BLaER1 treated with 17β-estradiol and CSF1 and Interleukin-3, amounts not matched to agents 10 nM and 100 nM (cell line): ENCODE measurements around the gene IGSF5.
"Not testable (repeated sequence)": the region's sequence is repeated elsewhere in the genome, so short reads cannot be mapped to it uniquely, and the experiment has no call there.

Experiments used
- H3K27ac ChIP-seq, 11 experiments: shearing (Covaris generic); formaldehyde crosslinking; 2 replicates each; pipeline ENCODE4 v1.8.1; 2022
- H3K27me3 ChIP-seq, 11 experiments: shearing (Covaris generic); formaldehyde crosslinking; 2 replicates each; pipeline ENCODE4 v1.8.1; 2022
- H3K36me3 ChIP-seq, 11 experiments: shearing (Covaris generic); formaldehyde crosslinking; 2 replicates each; pipeline ENCODE4 v1.8.1; 2022
- H3K4me1 ChIP-seq, 10 experiments: shearing (Covaris generic); formaldehyde crosslinking; 2 replicates each; pipeline ENCODE4 v1.8.1; 2022
- H3K4me2 ChIP-seq, 11 experiments: shearing (Covaris generic); formaldehyde crosslinking; 2 replicates each; pipeline ENCODE4 v1.8.1; 2022
- H3K4me3 ChIP-seq, 10 experiments: shearing (Covaris generic); formaldehyde crosslinking; 2 replicates each; pipeline ENCODE4 v1.8.1; 2022
- H3K9ac ChIP-seq, 11 experiments: shearing (Covaris generic); formaldehyde crosslinking; 2 replicates each; pipeline ENCODE4 v1.8.1; 2022
- H3K9me3 ChIP-seq, 11 experiments: shearing (Covaris generic); formaldehyde crosslinking; replicated peaks in 1 of 11; 2 replicates each; pipeline ENCODE4 v1.8.1; 2022
- H4K20me1 ChIP-seq, 11 experiments: shearing (Covaris generic); formaldehyde crosslinking; 2 replicates each; pipeline ENCODE4 v1.8.1; 2022
- Cebpa-rat ChIP-seq, 11 experiments: shearing (Covaris generic); IDR thresholded peaks; 2 replicates each; pipeline ENCODE4 v1.8.1; 2022

IGSF5 gene

DNA sequence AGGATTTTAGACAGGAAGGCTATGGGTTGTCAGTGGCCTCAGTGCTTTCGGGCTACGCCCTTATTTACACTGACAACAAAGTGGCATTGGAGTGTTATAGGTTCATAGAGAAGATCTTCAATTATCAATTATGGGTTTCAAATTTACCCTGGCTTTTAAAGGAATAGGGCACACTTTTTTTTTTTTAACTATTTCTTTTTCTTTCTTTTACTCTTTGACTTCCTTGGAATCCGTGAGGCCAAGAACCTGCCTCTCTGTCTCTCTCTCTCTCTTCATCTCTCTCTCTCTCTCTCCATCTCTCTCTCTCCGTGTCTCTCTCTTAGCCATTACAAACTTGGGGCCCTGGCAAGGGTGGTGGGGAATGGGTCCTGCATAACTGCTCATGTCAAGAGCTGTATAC, at the start of gene IGSF5:
Gene IGSF5, plus strand, starts transcription at position 301 of the 400 bp plus-strand sequence. CDS start 327 bp downstream, outside the sequence.
- not testable (repeated sequence) for H3K4me2 ChIP-seq, H3K4me1 ChIP-seq, H3K9ac ChIP-seq, H3K36me3 ChIP-seq, H3K9me3 ChIP-seq, H3K4me3 ChIP-seq, H3K27me3 ChIP-seq, H3K27ac ChIP-seq, H4K20me1 ChIP-seq

GRCh38 chr21:39696196-39696595, 48.8 kb upstream of the IGSF5 start:
- Histone ChIP-seq H3K36me3 (no peaks in the 10 kb centered on the region), H3K4me3 (no peak overlapping the region), H3K27ac (no peak overlapping the region), H3K4me2 (no peak overlapping the region), H3K9me3 (no peaks in the 10 kb centered on the region), H3K9ac (no peak overlapping the region), H3K27me3 (no peaks in the 10 kb centered on the region), H3K4me1 (no peaks in the 10 kb centered on the region), H4K20me1 (no peaks in the 10 kb centered on the region)
- no peak for TF ChIP-seq Cebpa-rat (IDR thresholded peaks at IDR 0.05)

DNA sequence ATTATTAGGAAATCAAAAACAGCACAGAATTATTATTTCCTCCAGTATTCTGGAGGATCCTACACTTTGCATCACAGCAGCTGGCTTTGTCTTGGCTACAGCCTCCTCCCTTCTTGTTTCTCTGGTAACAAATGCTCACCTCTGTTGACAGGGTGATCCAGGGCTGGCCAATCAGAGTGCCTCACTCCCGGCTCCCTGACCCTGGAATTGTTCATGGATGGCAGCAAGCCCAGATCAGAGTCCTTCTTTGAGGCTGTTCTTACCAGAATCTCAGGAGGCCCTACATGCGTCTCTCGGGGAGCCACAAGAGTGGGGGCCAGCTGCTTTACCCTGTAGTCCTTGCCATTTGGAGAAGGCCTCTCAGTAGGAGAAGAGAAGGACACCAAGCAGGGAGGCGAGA, 48.4 kb upstream of the IGSF5 start:
- no peak overlapping the region for H3K4me2 ChIP-seq
- H4K20me1 ChIP-seq, result no peaks in the 10 kb centered on the region
- H3K9me3 ChIP-seq, result no peaks in the 10 kb centered on the region
- no peak for TF ChIP-seq Cebpa-rat (IDR thresholded peaks at IDR 0.05)
- no peaks in the 10 kb centered on the region for H3K27me3 ChIP-seq
- H3K4me3 ChIP-seq, result no peak overlapping the region
- H3K9ac ChIP-seq, result no peak overlapping the region
- no peaks in the 10 kb centered on the region for H3K36me3 ChIP-seq
- no peak overlapping the region for H3K27ac ChIP-seq
- no peaks in the 10 kb centered on the region for H3K4me1 ChIP-seq

DNA sequence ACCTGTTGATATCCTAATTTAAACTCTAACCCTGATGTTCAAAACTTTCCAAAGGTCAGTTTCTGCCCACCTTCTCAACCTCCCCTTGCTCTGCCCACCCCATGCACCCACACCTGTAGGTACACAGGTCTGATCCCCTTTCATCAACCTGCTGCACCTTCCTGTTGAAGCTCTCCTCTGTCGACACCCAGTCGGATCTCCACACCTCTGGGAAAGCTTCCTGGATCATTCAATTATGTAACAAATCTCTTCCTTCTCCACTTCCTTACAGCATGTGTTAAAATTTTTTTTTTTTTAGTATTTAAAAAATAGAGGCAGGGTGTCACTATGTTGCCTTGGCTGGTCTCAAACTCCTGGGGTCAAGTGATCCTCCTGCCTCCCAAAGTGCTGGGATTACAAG, 44.7 kb upstream of the IGSF5 start:
- TF ChIP-seq Cebpa-rat (IDR thresholded peaks at IDR 0.05), result no peak
- no peaks in the 10 kb centered on the region for H3K27me3 ChIP-seq

GRCh38 chr21:39703578-39703977, 41.4 kb upstream of the IGSF5 start:
- Histone ChIP-seq H3K4me3 (no peak overlapping the region), H3K9ac (no peak overlapping the region), H3K4me2 (no peak overlapping the region), H3K27me3 (no peaks in the 10 kb centered on the region), H3K36me3 (no peaks in the 10 kb centered on the region), H4K20me1 (no peaks in the 10 kb centered on the region), H3K9me3 (peaks cover 0 to 16% (median 9%) of the 10 kb centered on the region in 11 experiments; a peak in 11 of 22 replicates), H3K27ac (no peak overlapping the region), H3K4me1 (no peaks in the 10 kb centered on the region)
- TF ChIP-seq Cebpa-rat (IDR thresholded peaks at IDR 0.05), result no peak

More for the DNA sequence above, 44.7 kb upstream of the IGSF5 start:
- H3K4me3 ChIP-seq, result no peak overlapping the region
- H3K36me3 ChIP-seq, result no peaks in the 10 kb centered on the region
- no peak overlapping the region for H3K4me2 ChIP-seq
- peaks cover 0 to 16% (median 9%) of the 10 kb centered on the region in 11 experiments; a peak in 11 of 22 replicates for H3K9me3 ChIP-seq
- H3K9ac ChIP-seq, result no peak overlapping the region
- no peak overlapping the region for H3K27ac ChIP-seq
- H4K20me1 ChIP-seq, result no peaks in the 10 kb centered on the region
- no peaks in the 10 kb centered on the region for H3K4me1 ChIP-seq

GRCh38 chr21:39705849-39706248, 39.1 kb upstream of the IGSF5 start:
- no peak overlapping the region for H3K4me2 ChIP-seq
- H3K4me3 ChIP-seq, result no peak overlapping the region
- no peak overlapping the region for H3K27ac ChIP-seq
- no peak for TF ChIP-seq Cebpa-rat (IDR thresholded peaks at IDR 0.05)
- no peak overlapping the region for H3K9ac ChIP-seq
- no peaks in the 10 kb centered on the region for H4K20me1 ChIP-seq
- H3K36me3 ChIP-seq, result no peaks in the 10 kb centered on the region
- H3K4me1 ChIP-seq, result no peaks in the 10 kb centered on the region
- H3K27me3 ChIP-seq, result no peaks in the 10 kb centered on the region
- peaks cover 0 to 16% (median 9%) of the 10 kb centered on the region in 11 experiments; a peak in 11 of 22 replicates for H3K9me3 ChIP-seq

DNA sequence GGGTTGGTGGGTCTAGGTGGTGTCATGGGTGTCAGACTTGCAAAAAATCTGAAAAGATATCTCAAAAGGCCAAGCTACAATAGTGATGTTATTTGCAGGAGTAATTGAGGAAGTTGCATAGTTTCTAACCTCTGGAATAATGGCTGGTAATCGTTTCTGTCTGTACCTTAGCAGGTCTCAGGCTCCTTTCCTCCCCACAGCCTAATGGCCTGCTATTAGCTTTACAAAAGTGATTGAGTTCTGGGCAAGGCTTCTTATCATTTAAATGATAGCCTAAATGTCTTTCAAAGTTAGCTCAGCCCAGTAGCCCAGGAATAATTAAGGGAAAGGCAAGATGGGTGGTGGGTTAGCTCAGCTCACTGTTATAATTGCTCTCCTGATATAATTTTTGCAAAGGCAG, 37.7 kb upstream of the IGSF5 start:
- peaks cover 0 to 16% (median 9%) of the 10 kb centered on the region in 11 experiments; a peak in 11 of 22 replicates for H3K9me3 ChIP-seq
- no peak overlapping the region for H3K27ac ChIP-seq
- no peak overlapping the region for H3K4me2 ChIP-seq
- no peak overlapping the region for H3K9ac ChIP-seq
- H3K4me1 ChIP-seq, result no peaks in the 10 kb centered on the region
- H4K20me1 ChIP-seq, result no peaks in the 10 kb centered on the region
- H3K4me3 ChIP-seq, result no peak overlapping the region
- no peaks in the 10 kb centered on the region for H3K27me3 ChIP-seq
- no peaks in the 10 kb centered on the region for H3K36me3 ChIP-seq
- no peak for TF ChIP-seq Cebpa-rat (IDR thresholded peaks at IDR 0.05)

- no peaks in the 10 kb centered on the region for H3K36me3 ChIP-seq
- no peak overlapping the region for H3K4me2 ChIP-seq
- no peak overlapping the region for H3K4me3 ChIP-seq
- no peaks in the 10 kb centered on the region for H3K4me1 ChIP-seq
- no peak for TF ChIP-seq Cebpa-rat (IDR thresholded peaks at IDR 0.05)
- H3K27ac ChIP-seq, result no peak overlapping the region
- no peaks in the 10 kb centered on the region for H3K9me3 ChIP-seq
- H3K9ac ChIP-seq, result no peak overlapping the region
- no peaks in the 10 kb centered on the region for H4K20me1 ChIP-seq
- H3K27me3 ChIP-seq, result no peaks in the 10 kb centered on the region
Observed at GRCh38 chr21:39710866-39711265, 34.1 kb upstream of the IGSF5 start.

DNA sequence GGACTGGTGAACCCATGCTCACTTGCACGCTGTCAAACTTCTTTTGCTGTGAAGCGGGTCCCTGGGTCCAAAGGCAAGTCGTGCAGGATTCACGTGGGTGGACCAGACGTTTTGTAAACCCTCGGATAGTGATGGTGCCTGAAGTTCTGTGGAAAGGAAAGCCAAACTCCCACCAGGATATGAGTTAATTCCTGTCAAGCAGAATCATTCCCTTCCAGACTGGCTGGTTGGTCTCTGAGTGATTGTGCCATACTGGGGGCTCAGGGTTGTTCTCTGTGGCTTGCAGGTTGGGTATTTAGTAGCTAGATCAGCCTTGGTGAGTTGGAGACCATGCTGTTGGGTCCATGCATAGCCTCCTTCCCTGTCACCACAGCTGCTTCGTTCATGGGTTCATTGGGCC, 32.7 kb upstream of the IGSF5 start:
- Histone ChIP-seq H3K27me3 (no peaks in the 10 kb centered on the region), H3K27ac (no peak overlapping the region), H3K9me3 (no peaks in the 10 kb centered on the region), H3K4me2 (no peak overlapping the region), H3K4me1 (no peaks in the 10 kb centered on the region), H3K36me3 (no peaks in the 10 kb centered on the region), H3K4me3 (no peak overlapping the region), H3K9ac (no peak overlapping the region), H4K20me1 (no peaks in the 10 kb centered on the region)
- no peak for TF ChIP-seq Cebpa-rat (IDR thresholded peaks at IDR 0.05)

DNA sequence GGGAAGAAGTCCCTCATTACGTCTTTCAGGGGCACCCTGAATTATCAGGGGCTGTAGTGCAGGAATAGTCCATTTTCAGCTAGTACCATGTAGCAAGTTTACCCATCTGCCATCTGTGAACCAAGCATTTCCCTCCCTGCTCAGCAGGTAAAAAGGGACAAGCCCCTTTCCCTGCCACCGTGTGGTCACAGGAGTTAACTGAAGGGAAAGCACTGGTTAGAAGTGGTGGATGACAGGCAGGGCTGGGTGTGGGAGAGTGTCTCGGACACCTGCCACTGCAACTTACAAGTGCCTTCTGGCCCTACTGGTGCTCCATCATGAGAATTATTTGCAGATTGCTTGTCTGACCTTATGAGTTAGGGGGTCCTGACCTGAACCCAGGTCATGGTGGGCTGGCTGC, 32.0 kb upstream of the IGSF5 start:
- Histone ChIP-seq H3K27me3 (no peaks in the 10 kb centered on the region), H3K4me2 (no peak overlapping the region), H3K9me3 (no peaks in the 10 kb centered on the region), H3K36me3 (no peaks in the 10 kb centered on the region), H4K20me1 (no peaks in the 10 kb centered on the region), H3K4me3 (no peak overlapping the region), H3K27ac (no peak overlapping the region), H3K9ac (no peak overlapping the region), H3K4me1 (no peaks in the 10 kb centered on the region)
- no peak for TF ChIP-seq Cebpa-rat (IDR thresholded peaks at IDR 0.05)

DNA sequence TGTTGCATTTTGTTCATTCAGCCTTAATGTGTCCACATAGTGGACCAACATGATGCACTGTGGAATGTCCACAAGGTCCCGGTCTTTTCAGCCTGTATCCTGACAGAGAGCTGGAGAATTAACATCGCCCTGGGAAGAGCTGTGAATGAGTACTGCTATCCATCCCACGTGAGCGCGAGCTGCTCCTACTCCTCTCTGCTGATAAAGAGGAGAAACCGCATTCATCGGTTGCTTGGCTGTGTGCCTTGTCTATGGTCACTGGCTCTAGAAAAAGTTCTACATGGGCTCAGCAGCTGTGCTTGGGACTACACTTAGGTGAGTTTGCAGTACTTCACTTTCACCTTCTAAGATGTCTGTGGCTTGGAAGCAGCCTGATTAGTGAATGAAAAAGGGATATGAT, 31.1 kb upstream of the IGSF5 start:
- no peaks in the 10 kb centered on the region for H3K4me1 ChIP-seq
- H3K4me2 ChIP-seq, result no peak overlapping the region
- H3K9me3 ChIP-seq, result no peaks in the 10 kb centered on the region
- H3K27ac ChIP-seq, result no peak overlapping the region
- H3K9ac ChIP-seq, result no peak overlapping the region
- no peak for TF ChIP-seq Cebpa-rat (IDR thresholded peaks at IDR 0.05)
- no peak overlapping the region for H3K4me3 ChIP-seq
- H3K27me3 ChIP-seq, result no peaks in the 10 kb centered on the region
- no peaks in the 10 kb centered on the region for H3K36me3 ChIP-seq
- H4K20me1 ChIP-seq, result no peaks in the 10 kb centered on the region
